HG03039 (cell line): Measurements from ENCODE around the gene MLKL.

Experiments
- ATAC-seq: cut with Tn5 transposase; IDR thresholded peaks from one replicate; pipeline ENCODE4 v1.9.1; 2021; ENCODE audit warnings: mild to moderate bottlenecking, moderate library complexity; ENCODE audit not compliant: unreplicated experiment

The MLKL gene

DNA sequence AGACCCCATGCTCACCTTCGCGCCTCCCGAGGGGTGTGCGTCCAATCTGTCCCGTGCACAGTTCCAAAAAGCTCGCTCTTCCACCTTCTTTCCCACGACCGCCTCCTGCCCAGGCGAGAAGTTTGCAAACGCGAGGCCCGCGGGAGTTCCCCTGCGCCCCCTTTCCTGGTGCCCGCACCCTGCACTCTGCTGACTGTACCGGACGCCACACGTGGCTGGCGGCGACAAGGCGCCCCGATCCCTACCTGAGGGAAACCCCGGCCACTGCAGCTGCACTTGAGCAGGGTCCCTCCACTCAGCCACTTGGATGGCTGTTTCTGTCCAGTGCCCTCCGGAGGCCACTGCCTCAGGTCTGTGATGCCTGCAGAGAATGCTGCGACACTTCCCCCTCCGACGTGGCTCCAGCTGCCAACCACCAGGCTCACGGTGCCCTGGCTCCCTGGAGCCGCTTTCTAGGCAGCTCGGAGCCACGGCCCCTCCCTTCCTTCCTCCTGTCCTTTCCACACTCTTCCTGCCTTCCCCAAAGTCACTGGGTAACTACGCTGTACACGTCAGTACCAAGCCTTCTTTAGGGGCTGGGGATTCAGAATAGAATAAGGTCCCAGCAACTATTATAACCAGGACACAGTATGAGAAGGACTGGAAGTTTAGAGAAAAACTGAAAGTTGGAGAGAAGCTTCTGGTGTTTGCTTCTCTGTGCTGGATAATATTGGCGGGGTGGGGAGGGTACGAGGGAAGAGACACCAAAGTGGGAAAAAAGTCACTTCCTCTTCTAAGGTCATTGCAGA is at the start of gene MLKL:
Gene MLKL, minus strand, starts transcription at position 425 of the 788 bp plus-strand sequence. CDS start 5,105 bp downstream, outside the sequence.
- ATAC-seq = peak; percentile 38

DNA sequence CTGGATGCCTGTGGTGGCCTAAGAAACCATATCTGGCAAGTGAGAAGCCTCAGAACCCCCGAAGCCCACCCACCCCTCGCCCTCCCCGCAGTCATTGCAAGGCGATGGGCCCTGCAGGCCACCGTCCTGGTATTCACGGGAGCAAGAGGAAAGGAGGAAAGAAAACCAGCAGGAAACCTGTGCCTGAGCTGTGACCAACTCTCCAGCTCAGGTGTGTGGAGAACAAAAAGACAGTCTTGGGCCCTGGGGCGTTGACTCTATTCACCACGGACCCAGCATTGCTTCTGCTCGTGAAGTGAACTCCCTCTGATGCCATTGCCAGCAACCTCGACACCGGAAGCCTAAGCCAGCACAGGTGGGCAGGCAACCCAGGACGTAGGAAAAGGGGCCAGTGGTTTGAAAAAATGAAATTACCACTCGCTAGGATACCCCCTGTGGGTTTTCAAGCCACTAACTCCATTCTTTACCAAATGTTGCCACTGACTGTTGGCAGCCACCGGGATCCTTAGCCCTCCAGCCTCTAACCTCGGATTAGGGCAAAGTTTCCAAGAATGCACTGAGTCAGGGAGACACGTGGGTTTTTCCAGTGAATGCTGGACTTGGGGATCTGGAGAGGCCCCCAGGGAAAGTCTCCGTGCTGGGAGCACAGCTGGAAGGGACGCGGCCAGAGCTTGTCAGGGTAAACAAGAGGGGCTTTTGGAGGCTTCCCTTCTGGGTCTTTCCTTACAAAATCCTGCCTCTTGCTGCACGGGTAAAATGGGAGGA is 48.8 kb upstream of the MLKL start:
- ATAC-seq = no peak

DNA sequence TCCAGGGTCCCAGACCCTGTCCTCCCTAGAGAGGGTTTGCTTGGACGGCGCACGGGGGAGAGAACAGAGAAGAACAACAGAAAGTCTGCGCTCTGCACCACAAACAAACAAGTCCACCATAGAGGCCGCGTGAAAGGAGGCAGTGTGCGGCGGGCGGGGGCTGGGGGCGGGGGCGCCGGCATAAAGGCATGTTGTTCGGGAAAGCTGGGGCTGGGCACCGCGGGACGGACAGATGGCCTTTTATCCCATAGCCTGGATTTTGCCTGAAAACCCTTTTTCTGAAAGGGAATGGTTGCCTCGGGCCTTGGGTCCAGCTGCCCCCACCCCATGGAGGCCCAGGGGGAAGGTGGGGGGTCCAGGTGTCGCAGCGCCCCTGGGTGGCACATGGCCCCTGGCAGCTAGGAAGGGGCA is 48.0 kb upstream of the MLKL start:
- ATAC-seq = no peak

DNA sequence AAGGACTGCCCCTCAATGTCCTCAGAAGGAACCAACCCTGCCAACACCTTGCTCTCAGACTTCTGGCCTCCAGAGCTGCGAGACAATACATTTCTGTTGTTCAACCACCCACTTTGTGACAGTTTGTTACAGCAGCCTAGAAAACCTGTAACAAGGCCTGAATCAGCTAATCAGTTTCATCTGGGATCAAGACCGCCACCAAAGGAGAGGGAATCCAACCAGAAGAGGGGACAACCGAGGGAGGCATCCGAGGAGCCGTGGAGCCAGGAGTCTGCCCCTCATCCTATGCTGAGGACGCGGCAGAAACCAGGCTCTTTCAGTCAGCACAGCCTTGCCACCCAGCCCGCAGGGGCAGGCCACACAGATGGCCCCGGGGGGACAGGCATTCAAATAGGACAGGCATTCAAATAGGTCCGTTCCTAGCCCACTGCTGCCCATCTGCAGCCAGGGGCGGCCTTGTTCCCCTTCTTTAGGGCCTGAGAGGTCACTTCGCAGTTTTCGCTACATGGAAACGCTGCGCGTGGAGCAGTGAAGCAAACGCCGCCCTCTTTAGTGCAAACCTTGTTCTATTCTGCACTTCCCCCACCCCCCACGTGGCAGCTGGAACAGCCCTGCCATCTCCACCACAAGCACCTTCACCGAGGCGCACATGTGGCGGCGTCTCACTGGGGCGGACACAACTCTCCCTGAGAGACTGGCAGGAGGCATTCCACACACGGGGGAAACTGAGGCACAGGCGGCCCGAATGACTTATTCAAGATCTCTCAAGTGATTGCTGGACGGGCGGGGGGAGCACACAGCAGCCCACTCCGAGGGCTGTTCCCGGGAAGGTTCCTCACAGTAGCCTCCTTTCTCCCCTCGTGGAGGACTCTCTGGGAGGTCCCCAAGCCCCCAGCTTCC is 47.3 kb upstream of the MLKL start:
- no peak for ATAC-seq

DNA sequence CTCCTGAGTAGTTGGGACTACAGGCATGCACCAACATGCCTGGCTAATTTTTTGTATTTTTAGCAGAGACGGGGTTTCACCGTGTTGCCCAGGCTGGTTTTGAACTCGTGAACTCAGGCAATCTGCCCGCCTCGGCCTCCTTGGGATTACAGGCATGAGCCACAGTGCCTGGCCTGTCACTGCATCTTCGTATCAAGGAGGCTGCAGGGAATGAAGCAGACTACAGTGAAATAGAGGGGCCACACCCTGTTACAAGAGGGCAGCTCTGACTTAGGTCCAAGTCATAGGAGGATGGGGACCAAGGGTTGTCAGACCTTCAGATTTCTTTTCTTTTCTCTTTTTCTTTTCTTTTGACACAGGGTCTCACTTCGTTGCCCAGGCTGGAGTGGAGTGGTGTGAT is 45.3 kb upstream of the MLKL start:
- ATAC-seq = no peak

DNA sequence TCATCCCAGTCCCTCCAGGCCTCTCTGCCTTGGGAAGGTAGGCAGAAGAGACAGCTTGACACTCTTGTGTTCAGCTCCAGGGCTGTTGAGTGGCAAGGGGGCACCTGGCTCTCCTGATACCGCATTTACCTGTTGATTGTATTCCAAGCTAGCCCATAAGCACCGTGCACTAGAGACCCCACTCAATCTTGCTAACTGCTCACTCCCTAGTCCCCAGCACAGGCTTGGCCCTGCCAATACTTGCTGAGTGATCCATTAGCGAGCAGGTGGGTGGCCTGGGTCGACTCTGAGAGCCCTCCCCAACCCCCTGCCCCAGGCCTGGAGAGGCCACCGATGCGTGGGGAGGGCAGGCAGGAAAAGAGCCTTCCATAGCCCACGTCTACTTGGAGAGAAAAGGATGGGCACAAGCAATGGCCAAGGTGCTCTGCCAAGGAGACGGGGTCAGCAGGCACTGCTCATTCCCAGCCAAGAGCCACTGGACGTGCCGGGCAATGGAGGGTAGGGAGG is 44.5 kb upstream of the MLKL start:
- ATAC-seq = no peak

DNA sequence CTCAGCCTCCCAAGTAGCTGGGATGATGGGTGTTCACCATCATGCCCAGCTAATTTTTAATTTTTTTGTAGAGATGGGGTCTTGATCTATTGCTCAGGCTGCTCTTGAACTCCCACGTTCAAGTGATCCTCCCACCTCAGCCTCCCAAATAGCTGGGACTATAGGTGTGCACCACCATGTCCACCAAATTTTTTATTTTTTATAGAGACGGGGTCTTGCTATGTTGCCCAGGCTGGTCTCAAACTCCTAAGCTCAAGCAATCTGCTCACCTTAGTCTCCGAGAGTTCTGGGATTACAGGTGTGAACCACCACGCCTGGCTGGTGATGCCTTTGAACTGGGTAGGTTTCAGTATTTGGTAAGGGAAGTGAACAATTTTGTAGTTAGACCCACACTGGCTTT is 43.9 kb upstream of the MLKL start:
- no peak for ATAC-seq

DNA sequence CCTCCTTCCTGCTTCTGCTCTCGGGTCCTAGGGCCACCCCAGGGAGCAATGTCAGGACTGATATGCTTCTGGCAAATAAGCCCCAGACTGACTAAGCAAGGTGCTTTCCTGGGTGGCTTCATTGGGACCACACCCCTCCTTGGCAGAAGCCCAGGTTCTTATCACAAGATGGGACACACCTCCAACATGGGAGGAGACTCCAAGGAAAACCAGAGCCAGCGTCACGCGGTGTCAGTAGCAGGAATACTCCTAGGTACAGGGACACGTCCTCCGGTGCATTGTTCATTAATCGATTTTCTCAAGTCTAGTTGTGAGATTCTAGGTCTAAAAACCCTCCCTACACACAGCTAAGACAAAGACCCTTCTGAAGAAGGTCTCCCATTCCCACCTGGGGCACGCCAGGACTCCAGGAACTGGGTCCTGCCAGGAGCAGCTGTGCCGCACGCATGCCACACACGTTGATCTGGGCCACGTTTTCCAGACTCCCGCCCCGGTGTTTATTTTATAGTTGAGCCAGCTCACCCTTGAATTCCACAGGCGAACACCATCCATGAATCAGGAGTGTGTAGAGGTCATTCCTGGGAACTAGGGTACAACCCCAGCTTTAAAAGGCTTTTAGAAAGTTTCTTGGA is 43.1 kb upstream of the MLKL start:
- ATAC-seq = no peak

DNA sequence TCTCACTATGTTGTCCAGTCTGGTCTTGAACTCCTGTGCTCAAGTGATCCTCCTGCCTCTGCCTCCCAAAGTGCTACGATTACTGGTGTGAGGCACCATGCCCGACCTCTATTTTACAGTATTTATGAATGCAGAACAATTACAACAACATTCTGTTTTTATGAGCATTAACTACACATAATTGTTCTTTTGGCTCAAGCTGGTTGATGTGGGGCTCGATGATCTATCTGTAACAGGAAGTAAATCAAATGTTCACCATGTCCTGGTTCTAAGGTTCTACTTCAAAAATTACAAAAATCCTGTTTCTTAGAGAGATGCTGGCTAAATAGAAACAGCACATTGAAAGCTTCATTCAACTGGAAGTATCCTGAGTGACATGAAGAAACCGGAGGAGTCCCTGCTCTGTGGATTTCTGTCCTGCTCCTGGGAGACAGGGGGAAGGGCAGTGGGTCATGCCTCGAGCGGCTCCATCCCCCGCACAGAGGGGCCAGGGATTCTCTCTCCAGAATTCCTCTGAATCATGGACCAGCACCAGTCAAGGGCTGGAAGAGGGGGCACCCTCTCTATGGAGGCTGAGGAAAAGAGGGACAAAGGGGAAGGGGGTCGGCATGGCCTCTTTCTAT is 42.5 kb upstream of the MLKL start:
- no peak for ATAC-seq

DNA sequence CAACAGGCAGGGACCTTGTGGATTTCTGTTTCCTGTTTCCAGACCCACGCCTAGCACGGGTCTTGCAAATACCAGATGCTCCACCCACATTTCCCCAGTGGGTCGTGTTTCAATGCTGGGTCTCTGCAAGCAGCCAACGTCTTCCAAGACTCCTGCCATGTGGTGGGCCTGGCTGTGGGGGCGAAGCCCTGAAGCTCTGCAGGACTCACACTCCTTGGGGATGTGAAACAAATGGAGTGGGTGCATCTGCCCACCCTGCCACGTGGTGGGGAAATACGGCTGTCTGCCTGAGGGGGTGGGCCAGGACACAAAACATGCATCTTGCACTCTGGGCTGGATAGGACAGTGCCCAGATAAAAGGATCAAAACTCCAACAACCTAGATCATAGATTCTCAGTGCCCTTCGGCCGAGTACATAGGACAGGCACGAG is 41.4 kb upstream of the MLKL start:
- ATAC-seq = no peak

DNA sequence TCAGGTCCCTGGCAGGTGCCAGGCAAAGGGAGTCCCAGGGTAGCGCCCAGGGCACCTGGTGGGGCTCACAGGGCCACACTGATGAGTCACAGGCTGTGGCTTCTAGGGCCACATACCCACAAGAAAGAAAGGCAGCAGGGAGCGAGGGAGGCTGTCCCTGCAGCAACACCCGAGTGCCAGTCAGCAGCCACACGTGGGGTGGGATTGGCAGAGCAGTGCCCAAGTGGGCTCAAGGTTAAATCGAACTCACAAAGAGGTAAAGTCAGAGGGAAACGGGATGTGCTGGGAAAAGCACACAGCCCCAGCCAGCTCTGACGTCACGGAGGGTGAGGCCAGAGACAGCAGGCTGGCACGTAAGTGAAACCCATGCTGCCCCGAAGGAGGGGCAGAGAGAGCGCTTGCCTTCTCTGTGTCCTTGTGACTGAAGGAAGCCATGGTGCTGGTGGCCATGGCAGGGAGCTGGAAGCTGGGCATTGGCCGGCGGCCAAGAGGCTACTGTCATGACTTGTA is 40.2 kb upstream of the MLKL start:
- ATAC-seq = no peak

DNA sequence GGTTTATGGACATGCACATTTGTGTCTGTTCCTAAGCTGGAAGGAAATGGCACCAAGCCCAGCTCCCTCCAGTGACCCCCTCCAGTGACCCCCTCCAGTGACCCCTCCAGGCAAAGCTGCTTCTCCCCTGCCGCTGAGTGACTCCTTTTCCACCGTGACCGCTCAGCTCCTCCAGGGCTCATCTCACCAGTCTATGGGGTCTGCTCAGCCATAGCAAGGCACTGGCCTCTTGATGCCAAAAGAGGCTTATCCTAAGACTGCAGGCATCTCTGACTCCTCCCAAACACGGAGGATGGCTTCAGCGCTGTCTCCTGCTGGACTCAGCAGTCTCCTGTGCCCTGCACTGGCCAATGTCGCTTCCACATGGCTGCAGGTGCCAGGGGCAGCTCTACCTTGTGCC is 38.6 kb upstream of the MLKL start:
- ATAC-seq = no peak

DNA sequence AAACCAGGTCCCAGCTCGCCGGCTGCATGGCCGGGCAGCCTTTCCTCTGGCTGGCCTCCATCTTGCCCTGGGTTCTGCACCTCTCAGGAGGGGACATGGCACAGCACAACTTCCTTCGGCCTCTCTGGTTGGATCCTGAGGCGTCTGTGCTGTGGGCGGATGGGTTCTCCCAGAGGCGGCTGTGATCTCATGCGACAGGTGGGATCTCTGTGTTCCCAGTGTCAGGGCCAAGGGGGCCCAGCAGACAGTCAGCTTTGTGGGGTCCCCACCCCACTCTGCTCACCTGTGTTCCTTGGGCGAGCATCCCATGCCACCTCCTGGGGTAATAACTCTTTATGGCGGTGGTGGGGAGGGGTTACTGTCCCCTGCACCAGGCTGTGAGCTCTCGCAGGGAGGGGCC is 38.2 kb upstream of the MLKL start:
- no peak for ATAC-seq

DNA sequence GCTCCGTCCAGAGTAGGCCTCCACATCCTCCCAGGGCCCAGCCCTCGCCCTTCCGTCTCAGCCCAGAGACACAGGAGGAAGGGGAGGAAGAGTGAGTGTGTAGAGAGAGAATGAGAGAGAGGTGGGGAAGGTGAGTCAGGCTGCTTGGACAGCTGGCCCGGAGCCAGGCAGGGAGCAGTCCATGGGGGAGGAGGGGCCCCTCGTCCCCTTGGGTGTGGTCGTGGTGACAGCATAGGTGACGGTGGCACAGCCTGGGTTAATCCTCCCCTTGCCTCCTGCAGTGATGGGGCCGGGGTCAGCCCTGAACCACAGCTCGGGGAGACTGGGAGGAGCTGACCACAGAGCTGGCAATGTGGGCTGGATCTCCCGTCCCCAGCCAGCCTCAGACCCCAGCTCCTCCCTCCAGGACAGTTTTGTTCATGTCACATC is 37.5 kb upstream of the MLKL start:
- no peak for ATAC-seq

DNA sequence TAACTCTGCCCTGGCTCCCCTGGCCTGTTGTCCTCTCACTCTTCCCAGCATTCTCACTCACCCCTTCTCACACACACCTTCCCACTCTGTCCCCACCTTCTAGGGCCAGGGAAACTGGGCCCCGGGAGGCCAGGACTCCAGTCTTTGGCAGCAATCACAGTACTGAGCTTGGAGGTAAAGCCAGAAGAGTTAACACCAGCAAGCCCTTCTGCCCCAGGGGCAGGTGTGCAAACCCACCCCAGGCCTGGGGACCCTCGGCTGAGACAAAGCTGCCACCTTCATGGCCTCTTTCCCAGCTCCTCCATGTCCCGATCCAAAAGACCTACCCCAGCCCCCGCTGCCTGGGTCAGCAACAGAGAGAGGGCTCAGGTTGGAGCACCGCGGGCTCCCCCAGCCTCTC is 36.9 kb upstream of the MLKL start:
- no peak for ATAC-seq

DNA sequence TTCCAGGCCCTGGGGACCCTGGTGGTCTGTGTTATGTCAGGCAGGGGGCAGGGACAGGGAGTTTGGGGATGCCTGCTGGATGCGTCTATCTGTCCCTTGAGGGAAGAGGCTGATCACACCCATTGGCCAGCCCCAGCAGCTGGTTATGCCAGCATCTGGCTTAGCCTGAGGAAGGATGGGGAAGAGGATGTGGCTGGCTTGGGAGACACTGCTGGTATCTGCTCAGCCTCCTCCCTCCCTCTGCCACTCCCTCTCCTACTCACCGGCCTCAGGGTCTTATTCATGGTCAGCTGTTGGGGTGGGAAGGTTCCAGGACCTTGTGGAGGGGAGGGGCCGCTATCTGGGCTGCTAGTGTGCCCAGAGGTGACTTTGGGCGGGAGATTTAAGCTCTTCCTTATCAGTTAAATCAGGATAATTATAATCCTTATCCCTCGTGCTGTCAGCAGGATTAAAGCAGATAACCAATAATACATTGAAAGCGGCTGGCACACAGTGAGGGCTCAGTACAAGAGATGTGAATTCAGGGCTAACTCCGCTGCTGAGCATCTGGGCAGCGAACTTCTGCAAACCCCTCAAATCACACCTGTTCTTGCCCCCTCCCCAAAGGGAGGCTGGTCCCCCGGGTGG is 36.0 kb upstream of the MLKL start:
- no peak for ATAC-seq

DNA sequence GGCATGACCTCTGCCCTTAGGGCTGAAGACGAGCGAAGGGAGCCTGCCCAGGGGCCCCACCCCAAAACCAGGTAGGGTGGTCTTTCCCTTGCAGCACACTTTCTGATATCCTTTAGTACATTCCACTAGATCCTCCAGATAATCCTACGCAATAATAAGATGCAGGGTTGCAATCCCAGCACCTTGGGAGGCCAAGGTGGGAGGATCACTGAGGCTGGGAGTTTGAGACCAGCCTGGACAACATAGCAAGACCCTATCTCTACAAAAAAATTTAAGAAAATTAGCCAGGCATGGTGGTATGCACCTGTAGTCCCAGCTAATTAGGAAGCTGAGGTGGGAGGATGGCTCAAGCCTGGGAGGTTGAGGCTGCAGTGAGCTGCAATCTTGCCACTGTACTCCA is 34.9 kb upstream of the MLKL start:
- no peak for ATAC-seq

DNA sequence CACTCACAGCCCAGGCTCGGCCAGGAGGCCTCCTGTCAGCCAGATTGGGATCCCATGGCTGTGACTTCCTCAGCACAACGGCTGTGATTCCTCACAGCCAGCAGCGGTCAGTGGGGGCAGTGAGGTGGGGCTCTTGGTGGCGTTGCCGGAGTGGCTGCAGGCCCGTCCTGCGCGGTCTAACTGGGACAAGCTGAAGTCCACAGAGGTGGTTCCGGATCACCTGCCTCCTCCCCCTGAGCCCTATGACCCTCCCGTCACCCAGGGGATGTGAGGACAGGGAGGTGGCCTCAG is 34.4 kb upstream of the MLKL start:
- no peak for ATAC-seq

DNA sequence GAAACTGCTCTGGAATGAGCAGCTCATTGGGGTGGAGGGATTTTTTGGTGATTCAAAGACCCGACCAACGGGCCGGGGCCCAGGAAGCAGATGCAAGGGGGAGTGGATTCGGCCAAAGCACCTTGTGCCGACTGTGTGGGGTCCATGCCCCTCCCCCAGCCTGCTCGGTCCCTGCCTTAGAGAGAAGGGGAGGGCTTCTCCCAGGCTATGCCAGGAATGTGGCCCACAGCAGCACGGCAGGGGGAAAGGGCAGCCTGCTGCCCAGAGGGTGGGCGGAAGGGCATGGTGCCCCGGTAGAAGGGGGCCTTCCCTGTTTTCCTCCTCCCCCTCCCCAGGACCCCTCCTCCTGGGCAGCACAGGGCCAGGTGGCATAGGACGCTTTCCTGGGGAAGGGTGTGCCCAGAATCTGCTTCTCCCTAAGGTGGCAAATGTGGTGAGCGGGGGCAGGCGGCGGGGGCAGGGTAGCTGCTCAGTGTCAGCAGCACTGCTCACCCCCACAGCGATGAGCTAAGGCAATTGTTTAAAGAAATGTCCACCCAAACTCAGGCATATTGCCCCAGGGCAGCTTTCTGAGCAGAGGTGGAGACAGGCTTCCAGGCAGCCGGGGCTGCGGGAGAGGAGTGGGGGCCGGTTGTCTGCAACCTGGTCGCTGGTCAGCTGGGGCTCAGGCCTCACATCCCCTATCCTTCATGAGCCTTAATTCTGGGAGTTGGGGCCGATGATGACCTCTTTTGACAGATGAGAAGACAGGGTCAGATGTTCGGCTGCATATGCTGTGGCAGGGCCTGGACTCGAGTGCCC is 33.9 kb upstream of the MLKL start:
- ATAC-seq = no peak
